Measurements from ENCODE around the gene REXO1.

- TF ChIP-seq TAF1 (IDR thresholded peaks at IDR 0.05; ENCODE audit: low read depth, low read length), result no peak
- no peak for TF ChIP-seq POLR2A (IDR thresholded peaks at IDR 0.05; ENCODE audit: low read depth, low read length)
Measured at GRCh38 chr19:1866693-1867348, 18.5 kb upstream of the REXO1 start.

Data from GM12891 (cell line).